Mesenchymal stem cell (in vitro differentiated cells and primary cell): ENCODE results near the gene TRIP12.

ENCODE experiments used
- DNase-seq: peaks from one replicate; pipeline ENCODE4 v3.0.0-alpha.2; 2013
- H2AFZ ChIP-seq: one replicate; pipeline ENCODE4 v1.6.1; 2013; ENCODE audit warnings: low read depth, mild to moderate bottlenecking, control low read depth, inconsistent platforms, low read length, moderate library complexity
- H2AK5ac ChIP-seq: 2 replicates; pipeline ENCODE4 v1.6.1; 2013; ENCODE audit warnings: low read length, moderate library complexity, mild to moderate bottlenecking, inconsistent platforms; ENCODE audit not compliant: severe bottlenecking
- H2BK120ac ChIP-seq: one replicate; pipeline ENCODE4 v1.6.1; 2013; ENCODE audit warnings: low read depth, mild to moderate bottlenecking, inconsistent platforms, low read length, moderate library complexity
- H2BK12ac ChIP-seq, 2 experiments: one replicate each; pipeline ENCODE4 v1.6.1; 2013; ENCODE audit warnings: inconsistent platforms in 2 of 2, low read length in 2 of 2, mild to moderate bottlenecking in 2 of 2, moderate library complexity in 2 of 2, control low read depth in 1 of 2
- H2BK15ac ChIP-seq: one replicate; pipeline ENCODE4 v1.6.1; 2013; ENCODE audit warnings: mild to moderate bottlenecking, low read depth, inconsistent platforms; ENCODE audit not compliant: poor library complexity, severe bottlenecking
- H2BK5ac ChIP-seq: 2 replicates; pipeline ENCODE4 v1.6.1; 2013; ENCODE audit warnings: low read depth, mild to moderate bottlenecking, low read length, control low read depth, inconsistent platforms; ENCODE audit not compliant: poor library complexity, severe bottlenecking
- H3K14ac ChIP-seq, 2 experiments: one replicate each; pipeline ENCODE4 v1.6.1; 2013; ENCODE audit warnings: inconsistent platforms in 2 of 2, low read length in 2 of 2, control low read depth in 1 of 2, mild to moderate bottlenecking in 1 of 2, moderate library complexity in 1 of 2
- H3K18ac ChIP-seq, 2 experiments: one replicate each; pipeline ENCODE4 v1.6.1; 2013; ENCODE audit warnings: inconsistent platforms in 2 of 2, low read length in 2 of 2, control low read depth in 1 of 2, low read depth in 1 of 2, mild to moderate bottlenecking in 1 of 2
- H3K23ac ChIP-seq, 2 experiments: one replicate each; pipeline ENCODE4 v1.6.1; 2013; ENCODE audit warnings: inconsistent platforms in 2 of 2, low read length in 2 of 2, mild to moderate bottlenecking in 2 of 2, moderate library complexity in 2 of 2, control low read depth in 1 of 2
- H3K27ac ChIP-seq: 2 replicates; pipeline ENCODE4 v1.5.1; 2013; ENCODE audit warnings: mild to moderate bottlenecking, moderate library complexity, low read length, control low read depth, inconsistent platforms; ENCODE audit not compliant: poor library complexity, severe bottlenecking
- H3K27me3 ChIP-seq, 2 experiments: 2 replicates each; pipeline versions ENCODE4 v1.6.1 to v1.7.0; 2013; ENCODE audit warnings: low read length in 2 of 2, mild to moderate bottlenecking in 2 of 2, moderate library complexity in 2 of 2, control low read depth in 1 of 2, inconsistent platforms in 1 of 2; ENCODE audit not compliant: control insufficient read depth in 1 of 2, insufficient read depth in 1 of 2
- H3K36me3 ChIP-seq, 2 experiments: 2 replicates each; pipeline versions ENCODE4 v1.6.1 to v1.7.0; 2013; ENCODE audit warnings: low read length in 2 of 2, control low read depth in 1 of 2, inconsistent platforms in 1 of 2, low read depth in 1 of 2, mild to moderate bottlenecking in 1 of 2; ENCODE audit not compliant: insufficient read depth in 2 of 2, control insufficient read depth in 1 of 2
- H3K4ac ChIP-seq, 2 experiments: one replicate each; pipeline ENCODE4 v1.6.1; 2013; ENCODE audit warnings: inconsistent platforms in 2 of 2, low read length in 2 of 2, mild to moderate bottlenecking in 2 of 2, moderate library complexity in 2 of 2, control low read depth in 1 of 2, low read depth in 1 of 2
- H3K4me1 ChIP-seq: 2 replicates; pipeline ENCODE4 v1.6.1; 2013; ENCODE audit warnings: low read depth, low read length, control low read depth; ENCODE audit not compliant: control insufficient read depth, insufficient read depth
- H3K4me2 ChIP-seq: 2 replicates; pipeline ENCODE4 v1.6.1; 2013; ENCODE audit warnings: low read length, mild to moderate bottlenecking, inconsistent platforms; ENCODE audit not compliant: poor library complexity, severe bottlenecking
- H3K4me3 ChIP-seq, 2 experiments: 2 replicates each; pipeline versions ENCODE4 v1.5.1 to v1.7.0; 2013; ENCODE audit warnings: low read length in 2 of 2, mild to moderate bottlenecking in 2 of 2, control low read depth in 1 of 2, low read depth in 1 of 2; ENCODE audit not compliant: insufficient read depth in 1 of 2
- H3K79me1 ChIP-seq: replicated peaks from 2 replicates; pipeline ENCODE4 v1.6.1; 2013; ENCODE audit warnings: mild to moderate bottlenecking, control low read depth, low read length, inconsistent platforms; ENCODE audit not compliant: poor library complexity, severe bottlenecking
- H3K9ac ChIP-seq: 2 replicates; pipeline ENCODE4 v1.7.0; 2013; ENCODE audit warnings: mild to moderate bottlenecking, low read length, moderate library complexity
- H3K9me3 ChIP-seq: 2 replicates; pipeline ENCODE4 v1.7.0; 2013; ENCODE audit warnings: mild to moderate bottlenecking, low read length; ENCODE audit not compliant: control insufficient read depth
- H4K8ac ChIP-seq: one replicate; pipeline ENCODE4 v1.6.1; 2013; ENCODE audit warnings: inconsistent platforms, mild to moderate bottlenecking, low read length, moderate library complexity
- H4K91ac ChIP-seq: one replicate; pipeline ENCODE4 v1.6.1; 2013; ENCODE audit warnings: mild to moderate bottlenecking, low read length, inconsistent platforms
- WGBS: methylation state at CpG from one replicate; pipeline ENCODE4 v1.1.7; 2013; ENCODE audit warnings: mixed read lengths; 5-methylcytosine and 5-hydroxymethylcytosine counted together

TRIP12 gene

GRCh38 chr2:229719926-229720647 lies 201.7 kb downstream of the TRIP12 start:
- H4K91ac ChIP-seq, result no peak overlapping the region
- no peak overlapping the region for H2BK120ac ChIP-seq
- no peak overlapping the region for H3K14ac ChIP-seq
- H3K4me2 ChIP-seq, result no peak overlapping the region
- no peak overlapping the region for H4K8ac ChIP-seq
- WGBS, result 56% methylated on average over 2 of the region's 3 CpGs
- no peak overlapping the region for H3K23ac ChIP-seq
- H3K4me3 ChIP-seq, result no peak overlapping the region
- no peaks in the 10 kb centered on the region for H3K9me3 ChIP-seq
- no peak overlapping the region for H2BK12ac ChIP-seq
- H3K27me3 ChIP-seq, result peaks cover 28 to 37% of the 10 kb centered on the region in 2 experiments
- H3K79me1 ChIP-seq, result no peaks in the 10 kb centered on the region
- H3K4ac ChIP-seq, result no peak overlapping the region
- H3K9ac ChIP-seq, result no peak overlapping the region
- no peak overlapping the region for H3K27ac ChIP-seq
- H3K4me1 ChIP-seq, result peaks cover 3% of the 10 kb centered on the region
- H3K18ac ChIP-seq, result no peak overlapping the region
- no peak for DNase-seq
- H2AK5ac ChIP-seq, result no peak overlapping the region
- no peaks in the 10 kb centered on the region for H3K36me3 ChIP-seq
- no peak overlapping the region for H2BK15ac ChIP-seq
- no peak overlapping the region for H2BK5ac ChIP-seq
- H2AFZ ChIP-seq, result no peak overlapping the region

- 54% methylated on average over 2 of the region's 2 CpGs for WGBS
- no peaks in the 10 kb centered on the region for H3K36me3 ChIP-seq
- H3K9ac ChIP-seq, result no peak overlapping the region
- H2BK15ac ChIP-seq, result no peak overlapping the region
- no peak overlapping the region for H3K4me3 ChIP-seq
- H3K4ac ChIP-seq, result no peak overlapping the region
- no peak overlapping the region for H4K91ac ChIP-seq
- H3K4me1 ChIP-seq, result peaks cover 22% of the 10 kb centered on the region
- no peak overlapping the region for H2BK5ac ChIP-seq
- no peak overlapping the region for H3K14ac ChIP-seq
- DNase-seq, result no peak
- no peak overlapping the region for H4K8ac ChIP-seq
- no peak overlapping the region for H2BK12ac ChIP-seq
- no peak overlapping the region for H2AFZ ChIP-seq
- H2AK5ac ChIP-seq, result no peak overlapping the region
- H3K23ac ChIP-seq, result no peak overlapping the region
- no peaks in the 10 kb centered on the region for H3K79me1 ChIP-seq
- H3K27ac ChIP-seq, result no peak overlapping the region
- H2BK120ac ChIP-seq, result no peak overlapping the region
- H3K9me3 ChIP-seq, result no peaks in the 10 kb centered on the region
- no peak overlapping the region for H3K18ac ChIP-seq
- H3K27me3 ChIP-seq, result peaks cover 42 to 48% of the 10 kb centered on the region in 2 experiments
- H3K4me2 ChIP-seq, result no peak overlapping the region
Measured at GRCh38 chr2:229718057-229718456, 203.8 kb downstream of the TRIP12 start.

GRCh38 chr2:229715895-229716507 lies 205.8 kb downstream of the TRIP12 start:
- Histone ChIP-seq H3K79me1 (no peaks in the 10 kb centered on the region), H2BK12ac (no peak overlapping the region), H3K36me3 (no peaks in the 10 kb centered on the region), H3K4ac (no peak overlapping the region), H2BK15ac (no peak overlapping the region), H2BK5ac (no peak overlapping the region), H3K23ac (no peak overlapping the region), H4K91ac (no peak overlapping the region), H3K27me3 (peaks cover 62 to 68% of the 10 kb centered on the region in 2 experiments), H3K4me2 (no peak overlapping the region), H3K4me3 (no peak overlapping the region), H3K18ac (no peak overlapping the region), H4K8ac (no peak overlapping the region), H2BK120ac (no peak overlapping the region), H2AK5ac (no peak overlapping the region), H3K27ac (no peak overlapping the region), H3K9ac (no peak overlapping the region), H2AFZ (no peak overlapping the region), H3K14ac (no peak overlapping the region), H3K9me3 (no peaks in the 10 kb centered on the region), H3K4me1 (peaks cover 22% of the 10 kb centered on the region)
- no peak for DNase-seq
- 0% methylated on average over 3 of the region's 4 CpGs for WGBS

GRCh38 chr2:229714736-229715541 lies 206.9 kb downstream of the TRIP12 start:
- Histone ChIP-seq H2AK5ac (no peak overlapping the region), H3K27me3 (peaks cover 71 to 79% of the 10 kb centered on the region in 2 experiments), H3K23ac (no peak overlapping the region), H4K8ac (no peak overlapping the region), H2BK5ac (no peak overlapping the region), H3K4ac (no peak overlapping the region), H3K9me3 (no peaks in the 10 kb centered on the region), H3K79me1 (no peaks in the 10 kb centered on the region), H2AFZ (no peak overlapping the region), H2BK15ac (no peak overlapping the region), H3K18ac (no peak overlapping the region), H3K36me3 (no peaks in the 10 kb centered on the region), H3K4me3 (peak overlapping the region; percentile 28 to 73), H3K4me2 (peak overlapping the region; percentile 87), H3K4me1 (peaks cover 22% of the 10 kb centered on the region), H3K9ac (no peak overlapping the region), H3K27ac (no peak overlapping the region), H3K14ac (no peak overlapping the region), H2BK12ac (no peak overlapping the region), H4K91ac (no peak overlapping the region), H2BK120ac (no peak overlapping the region)
- peak; percentile 66 for DNase-seq
- WGBS, result 1% methylated on average over 49 of the region's 60 CpGs
